AG04449 (cell line): ENCODE results near the gene PPIL4.
A peak's percentile ranks its signal among the peaks of the same experiment; 100 is the strongest.

Experiments used
- CTCF ChIA-PET: fragments of 350-600 bp; formaldehyde crosslinking; extraction: SDS; loops from one replicate; lab custom pipeline; 2021; ENCODE audit warnings: antibody characterized with exemption; lab: Yijun Ruan, JAX
- POLR2A ChIA-PET: fragments of 400-600, 350-600 bp; formaldehyde crosslinking; extraction: SDS; loops from one replicate; lab custom pipeline; 2020; ENCODE audit warnings: antibody characterized with exemption, inconsistent platforms; lab: Yijun Ruan, JAX
- DNase-seq: peaks from one replicate; pipeline ENCODE4 v3.0.0-alpha.2; 2010; ENCODE audit warnings: low read depth, low spot score
- H3K4me3 ChIP-seq: 2 replicates; pipeline ENCODE4 v1.5.1; 2011; ENCODE audit warnings: low read depth, mild to moderate bottlenecking, control low read depth, low read length
- CTCF ChIP-seq: IDR thresholded peaks from one replicate; pipeline ENCODE4 v1.5.1; 2011; ENCODE audit warnings: mild to moderate bottlenecking, moderate library complexity, low read length, control low read depth, inconsistent platforms; ENCODE audit not compliant: insufficient read depth; ENCODE audit errors: missing control alignments

The PPIL4 gene

GRCh38 chr6:149545258-149545753 lies 537 bp downstream of the PPIL4 start:
- TF ChIP-seq CTCF, result no peak
- H3K4me3 ChIP-seq, result peak overlapping the region; percentile 94
- CTCF ChIA-PET, result interaction anchor here (0.9 to 4.7 kb wide), 10 partner anchors 10 to 518 kb away, joined by 3 to 34 read pairs (median 3); no protein-coding TSS in a partner anchor
- POLR2A ChIA-PET, result interaction anchor here (1.0 to 1.6 kb wide), 2 partner anchors 18 to 172 kb away, joined by 3 to 4 read pairs; no protein-coding TSS in a partner anchor
- no peak for DNase-seq

- ChIA-PET CTCF (interaction anchor here (0.9 to 4.7 kb wide), 8 partner anchors 10 to 517 kb away, joined by 3 to 34 read pairs (median 3); no protein-coding TSS in a partner anchor), POLR2A (no interaction called here)
- TF ChIP-seq CTCF, result no peak
Observed at GRCh38 chr6:149544646-149545257, 1.1 kb downstream of the PPIL4 start.

GRCh38 chr6:149541139-149541538 lies 4.7 kb downstream of the PPIL4 start:
- no peak for TF ChIP-seq CTCF
- H3K4me3 ChIP-seq, result no peak overlapping the region
- ChIA-PET CTCF (interaction anchor here (2.6 kb wide), 1 partner anchor 23 kb away, joined by 7 read pairs; no protein-coding TSS in a partner anchor), POLR2A (no interaction called here)
- DNase-seq, result no peak

More at GRCh38 chr6:149544646-149545257, 1.1 kb downstream of the PPIL4 start:
- H3K4me3 ChIP-seq, result peak overlapping the region; percentile 94
- DNase-seq, result no peak

GRCh38 chr6:149534742-149535141 lies 11.1 kb downstream of the PPIL4 start:
- DNase-seq, result no peak
- CTCF ChIA-PET, result interaction anchor here (4.2 kb wide), 1 partner anchor 11 kb away, joined by 16 read pairs; the partner anchor contains the start of gene PPIL4
- no peak for TF ChIP-seq CTCF
- no peak overlapping the region for H3K4me3 ChIP-seq
- POLR2A ChIA-PET, result no interaction called here

GRCh38 chr6:149529650-149530049 lies 16.2 kb downstream of the PPIL4 start:
- TF ChIP-seq CTCF, result no peak
- H3K4me3 ChIP-seq, result no peak overlapping the region
- no peak for DNase-seq
- ChIA-PET CTCF (interaction anchor here (5.5 kb wide), 1 partner anchor 13 kb away, joined by 52 read pairs; no protein-coding TSS in a partner anchor), POLR2A (no interaction called here)

- DNase-seq, result no peak
- POLR2A ChIA-PET, result no interaction called here
- CTCF ChIA-PET, result interaction anchor here (0.8 to 7.7 kb wide), 10 partner anchors 12 to 938 kb away, joined by 3 to 136 read pairs (median 5); partner anchors contain the start of gene PPIL4
- H3K4me3 ChIP-seq, result no peak overlapping the region
- TF ChIP-seq CTCF, result no peak
Observed at GRCh38 chr6:149515494-149515893, 30.3 kb downstream of the PPIL4 start.
